OCI-LY7 (cell line): ENCODE results near the gene RAF1.

Experiments used
- CTCF ChIP-seq: fragments of 200-600 bp; sonication (generic); conservative IDR thresholded peaks from 2 replicates; pipeline ENCODE4 v1.5.1; 2014; ENCODE audit warnings: mild to moderate bottlenecking, antibody characterized with exemption, low read length, moderate library complexity, mixed read lengths
- EZH2phosphoT487 ChIP-seq: fragments of 200-600 bp; sonication (generic); IDR thresholded peaks from 2 replicates; pipeline ENCODE4 v1.6.1; 2018; ENCODE audit warnings: low read depth, borderline replicate concordance, mild to moderate bottlenecking, mixed run types, antibody characterized with exemption, low read length, moderate library complexity, mixed read lengths

GRCh38 chr3:12618426-12618825 is 45.5 kb downstream of the RAF1 start:
- TF ChIP-seq CTCF (no peak), EZH2phosphoT487 (no peak)
